HG02623 (cell line): ENCODE measurements around the gene CALHM4.
"Not testable (repeated sequence)": the region's sequence is repeated elsewhere in the genome, so short reads cannot be mapped to it uniquely, and the experiment has no call there.

ENCODE experiments used
- ATAC-seq: cut with Tn5 transposase; IDR thresholded peaks from one replicate; pipeline ENCODE4 v1.9.1; 2021; ENCODE audit warnings: moderate library complexity; ENCODE audit not compliant: unreplicated experiment

CALHM4 gene

DNA sequence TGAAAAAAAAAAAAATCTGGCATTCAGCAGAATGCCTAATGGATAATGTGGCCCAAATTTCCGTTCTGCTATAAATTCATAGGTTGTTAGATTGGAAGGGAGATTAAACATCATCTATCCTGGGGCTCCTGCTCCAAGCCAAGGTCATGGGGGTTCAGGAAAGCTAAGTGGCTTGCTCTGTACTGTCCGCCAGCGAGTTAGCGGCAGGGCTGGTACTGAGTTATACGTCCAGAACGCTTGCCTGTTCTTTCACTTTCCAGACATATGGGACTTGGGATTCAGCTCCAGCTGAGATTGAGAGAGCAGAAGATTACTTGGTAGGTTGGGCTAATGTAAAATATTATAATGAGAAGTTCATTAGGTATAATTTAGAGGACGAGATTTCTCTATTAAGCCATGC is 18.6 kb downstream of the CALHM4 start:
- ATAC-seq: no peak

- ATAC-seq: no peak
These were observed 21.7 kb downstream of the CALHM4 start for GRCh38 chr6:116575227-116575626.

DNA sequence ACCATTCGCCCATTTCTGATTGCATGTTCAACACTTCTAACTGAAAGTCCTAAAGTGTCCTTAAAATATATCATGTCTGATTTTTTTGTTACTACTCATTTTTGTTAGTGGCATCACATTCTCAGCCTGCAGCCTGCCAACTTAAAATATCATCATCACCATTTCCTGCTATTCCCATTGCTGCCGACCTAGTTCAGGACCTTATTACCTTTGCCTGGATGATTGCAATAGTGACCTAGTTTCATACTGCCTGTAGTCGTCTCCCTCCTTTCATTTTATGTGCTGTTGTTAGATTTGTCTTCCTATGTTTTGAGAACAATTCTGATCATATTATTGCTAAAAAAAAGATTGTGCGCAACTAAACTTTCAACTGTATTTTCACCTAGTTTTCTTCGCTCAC is 23.9 kb downstream of the CALHM4 start:
- no peak for ATAC-seq

- no peak for ATAC-seq
These were observed 24.8 kb downstream of the CALHM4 start for GRCh38 chr6:116578335-116578734.

DNA sequence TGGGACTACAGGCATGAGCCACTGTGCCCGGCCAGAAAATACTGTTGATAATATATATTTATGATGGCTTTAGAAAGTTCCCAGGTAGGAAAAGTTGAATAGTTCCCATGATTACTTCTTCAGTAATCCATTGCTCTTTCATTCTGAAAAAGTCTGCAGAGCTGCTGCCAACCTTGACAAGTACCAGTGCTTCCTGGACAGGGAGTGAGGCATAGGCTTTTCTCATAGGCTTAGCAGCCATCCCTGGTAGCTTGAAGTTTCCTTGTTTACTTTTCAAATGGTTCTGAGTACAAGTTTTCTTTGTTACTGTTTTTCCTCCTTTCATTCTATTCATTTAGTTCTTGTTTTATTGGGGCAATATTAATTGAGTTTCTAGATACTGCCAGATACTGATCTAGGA is 25.6 kb downstream of the CALHM4 start:
- ATAC-seq: no peak

- ATAC-seq: no peak
These were observed 26.6 kb downstream of the CALHM4 start for GRCh38 chr6:116580198-116580597.

DNA sequence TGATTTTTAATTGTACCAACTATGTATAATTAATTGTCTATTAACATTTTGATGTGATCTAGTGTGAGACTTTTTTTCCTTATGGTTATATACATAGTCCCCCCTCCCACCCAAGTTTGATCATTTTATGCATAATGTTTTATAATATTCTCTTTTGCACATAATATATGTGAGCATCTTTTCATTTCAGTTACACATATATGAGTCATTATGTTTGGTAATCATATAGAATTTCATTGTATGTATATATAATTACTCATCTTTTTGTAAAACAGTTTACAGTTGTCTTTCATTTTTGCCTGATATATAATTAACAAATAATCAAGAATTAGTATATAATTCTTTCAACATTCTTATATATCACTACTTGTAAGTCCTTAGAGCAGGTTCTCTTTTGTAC is 32.7 kb downstream of the CALHM4 start:
- ATAC-seq: no peak

DNA sequence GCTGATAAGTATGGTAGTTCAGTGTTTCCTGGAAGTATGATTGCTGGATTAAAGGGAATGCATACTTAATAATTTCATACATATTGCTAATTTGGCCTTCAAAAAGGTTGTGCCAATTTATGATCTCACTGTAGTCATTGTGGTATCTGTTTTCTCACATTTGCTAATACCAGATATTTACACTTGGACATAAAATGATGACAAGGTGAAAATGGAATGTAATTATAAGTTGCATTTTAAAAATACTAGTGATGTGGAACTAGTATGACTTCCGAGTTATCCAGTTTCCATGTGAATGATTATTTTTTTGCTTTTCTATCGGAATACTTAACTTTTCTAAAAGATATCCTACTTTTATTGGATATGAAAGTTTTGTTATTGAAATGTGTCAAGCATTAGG is 33.2 kb downstream of the CALHM4 start:
- ATAC-seq: no peak

DNA sequence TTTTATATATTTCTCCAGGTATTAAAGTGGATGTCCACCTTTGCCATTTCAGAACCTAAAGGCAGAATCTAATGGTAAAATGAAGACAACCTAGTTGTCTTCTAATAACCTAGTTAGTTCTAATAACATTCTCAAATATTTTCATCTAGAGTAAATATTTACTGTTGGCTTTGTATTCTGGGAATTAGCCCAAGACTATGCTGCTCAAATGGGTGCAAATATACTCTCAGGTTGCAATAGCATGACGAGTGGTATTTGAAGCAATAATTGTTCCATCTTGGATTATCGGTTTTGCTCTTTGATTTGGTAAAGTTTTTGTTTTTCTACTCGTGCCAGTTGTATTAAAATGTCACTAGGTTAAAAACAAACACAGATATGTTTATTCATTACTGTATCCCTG is 41.7 kb downstream of the CALHM4 start:
- ATAC-seq: no peak

- ATAC-seq: no peak
These were observed 43.3 kb downstream of the CALHM4 start for GRCh38 chr6:116596815-116597214.

DNA sequence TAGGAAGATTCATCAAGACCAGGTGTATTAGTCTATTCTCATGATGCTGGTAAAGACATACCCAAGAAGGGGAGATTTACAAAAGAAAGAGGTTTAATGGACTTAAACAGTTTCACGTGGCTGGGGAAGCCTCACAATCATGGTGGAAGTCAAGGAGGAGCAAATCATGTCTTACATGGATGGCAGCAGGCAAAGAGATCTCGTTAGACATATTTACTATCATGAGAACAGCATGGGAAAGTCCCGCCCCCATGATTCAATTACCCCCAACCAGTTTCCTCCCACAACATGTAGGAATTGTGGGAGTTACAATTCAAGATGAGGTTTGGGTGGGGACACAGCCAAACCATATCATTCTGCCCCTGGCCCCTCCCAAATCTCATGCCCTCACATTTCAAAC is 50.4 kb downstream of the CALHM4 start:
- not testable (repeated sequence) for ATAC-seq

GRCh38 chr6:116604868-116605267 is 51.3 kb downstream of the CALHM4 start:
- not testable (repeated sequence) for ATAC-seq

DNA sequence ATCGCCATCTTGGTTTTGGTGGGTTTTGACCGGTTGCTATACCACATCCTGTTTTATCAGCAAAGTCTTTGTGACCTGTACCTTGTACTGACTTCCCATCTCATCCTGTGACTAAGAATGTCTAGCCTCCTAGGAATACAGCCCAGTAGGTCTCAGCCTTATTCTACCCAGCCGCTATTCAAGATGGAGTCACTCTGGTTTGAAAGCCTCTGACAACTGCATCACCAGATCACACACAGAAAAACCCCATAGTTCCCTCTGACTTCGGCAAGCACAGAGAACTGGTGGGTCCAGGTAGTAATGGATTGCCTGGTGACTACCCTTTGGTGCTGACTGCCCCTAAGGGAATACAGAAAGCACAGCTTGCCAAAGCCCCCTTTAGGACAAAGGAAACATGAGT is 52.4 kb downstream of the CALHM4 start:
- ATAC-seq: no peak
